Neural crest cell (in vitro differentiated cells): ENCODE data around the gene PTPRM. TPM values are rescaled to one million over a fixed set of nuclear protein-coding genes. Genes with fewer than 3 reads are reported as not detected.

Experiments
- DNase-seq: peaks from one replicate; pipeline ENCODE4 v3.0.0; 2021; ENCODE audit warnings: low read depth, mixed read lengths, low spot score
- H3K27ac Mint-ChIP-seq: one replicate; pipeline ENCODE4 v1.8.0; 2021; ENCODE audit warnings: mild to moderate bottlenecking, mixed read lengths; ENCODE audit not compliant: unreplicated experiment
- H3K27me3 Mint-ChIP-seq: 2 replicates; pipeline ENCODE4 v1.8.0; 2021; ENCODE audit warnings: low read depth, mild to moderate bottlenecking, mixed read lengths
- H3K36me3 Mint-ChIP-seq: 2 replicates; pipeline ENCODE4 v1.8.0; 2021; ENCODE audit warnings: low read depth, mild to moderate bottlenecking, mixed read lengths
- H3K4me1 Mint-ChIP-seq: 2 replicates; pipeline ENCODE4 v1.8.0; 2021; ENCODE audit warnings: mixed read lengths
- H3K4me3 Mint-ChIP-seq: one replicate; pipeline ENCODE4 v1.8.0; 2021; ENCODE audit warnings: mild to moderate bottlenecking, mixed read lengths
- H3K9me3 Mint-ChIP-seq: 2 replicates; pipeline ENCODE4 v1.8.0; 2021; ENCODE audit warnings: mixed read lengths
- total RNA-seq: library from RNA; stranded (reverse); gene quantifications from 2 replicates; pipeline ENCODE4 v1.2.1, GENCODE V29; 2021
- TF ChIP-seq, protein P1 (sequence below): fragments of 200-600 bp; sonication (generic); conservative IDR thresholded peaks from 2 replicates; pipeline ENCODE4 v1.5.0; 2021; ENCODE audit warnings: antibody characterized with exemption, mild to moderate bottlenecking

Gene PTPRM
- total RNA-seq, 1 donor from 2014 or later: 7.7 TPM

DNA sequence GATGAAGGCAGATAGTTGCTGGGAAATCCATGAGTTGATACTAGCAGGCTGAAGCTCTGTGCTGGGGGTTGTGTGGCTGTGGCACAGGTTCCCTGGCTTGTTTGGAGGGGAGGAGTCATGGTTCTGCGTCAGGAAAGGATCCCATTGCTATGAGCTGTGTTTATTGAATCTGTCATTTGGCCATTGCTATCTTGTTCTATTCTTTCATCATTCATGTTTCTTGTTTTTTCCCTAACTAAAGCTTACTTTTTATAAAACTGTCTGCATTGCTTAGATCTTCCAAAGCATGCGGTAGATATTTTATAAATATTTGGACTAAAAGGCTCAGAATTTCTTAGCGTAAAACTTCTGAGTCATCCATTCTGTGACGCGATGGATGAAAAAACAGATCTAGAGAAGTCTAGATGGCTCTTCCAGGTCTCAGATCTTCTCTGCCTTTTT, 335.3 kb downstream of the PTPRM start:
- H3K27me3 Mint-ChIP-seq: no peaks in the 10 kb centered on the region
- H3K27ac Mint-ChIP-seq: no peak overlapping the region
- peaks cover 3% of the 10 kb centered on the region for H3K9me3 Mint-ChIP-seq
- no peak for DNase-seq
- H3K4me1 Mint-ChIP-seq: no peaks in the 10 kb centered on the region
- no peaks in the 10 kb centered on the region for H3K36me3 Mint-ChIP-seq
- no peak overlapping the region for H3K4me3 Mint-ChIP-seq
- TF ChIP-seq, protein P1, sequence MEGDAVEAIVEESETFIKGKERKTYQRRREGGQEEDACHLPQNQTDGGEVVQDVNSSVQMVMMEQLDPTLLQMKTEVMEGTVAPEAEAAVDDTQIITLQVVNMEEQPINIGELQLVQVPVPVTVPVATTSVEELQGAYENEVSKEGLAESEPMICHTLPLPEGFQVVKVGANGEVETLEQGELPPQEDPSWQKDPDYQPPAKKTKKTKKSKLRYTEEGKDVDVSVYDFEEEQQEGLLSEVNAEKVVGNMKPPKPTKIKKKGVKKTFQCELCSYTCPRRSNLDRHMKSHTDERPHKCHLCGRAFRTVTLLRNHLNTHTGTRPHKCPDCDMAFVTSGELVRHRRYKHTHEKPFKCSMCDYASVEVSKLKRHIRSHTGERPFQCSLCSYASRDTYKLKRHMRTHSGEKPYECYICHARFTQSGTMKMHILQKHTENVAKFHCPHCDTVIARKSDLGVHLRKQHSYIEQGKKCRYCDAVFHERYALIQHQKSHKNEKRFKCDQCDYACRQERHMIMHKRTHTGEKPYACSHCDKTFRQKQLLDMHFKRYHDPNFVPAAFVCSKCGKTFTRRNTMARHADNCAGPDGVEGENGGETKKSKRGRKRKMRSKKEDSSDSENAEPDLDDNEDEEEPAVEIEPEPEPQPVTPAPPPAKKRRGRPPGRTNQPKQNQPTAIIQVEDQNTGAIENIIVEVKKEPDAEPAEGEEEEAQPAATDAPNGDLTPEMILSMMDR: no peak

GRCh38 chr18:7904529-7904928, 337.4 kb downstream of the PTPRM start:
- Mint-ChIP-seq H3K4me3 (no peak overlapping the region), H3K36me3 (no peaks in the 10 kb centered on the region), H3K27ac (no peak overlapping the region), H3K4me1 (no peaks in the 10 kb centered on the region), H3K27me3 (no peaks in the 10 kb centered on the region), H3K9me3 (peaks cover 3% of the 10 kb centered on the region)
- TF ChIP-seq, protein P1: no peak
- no peak for DNase-seq

DNA sequence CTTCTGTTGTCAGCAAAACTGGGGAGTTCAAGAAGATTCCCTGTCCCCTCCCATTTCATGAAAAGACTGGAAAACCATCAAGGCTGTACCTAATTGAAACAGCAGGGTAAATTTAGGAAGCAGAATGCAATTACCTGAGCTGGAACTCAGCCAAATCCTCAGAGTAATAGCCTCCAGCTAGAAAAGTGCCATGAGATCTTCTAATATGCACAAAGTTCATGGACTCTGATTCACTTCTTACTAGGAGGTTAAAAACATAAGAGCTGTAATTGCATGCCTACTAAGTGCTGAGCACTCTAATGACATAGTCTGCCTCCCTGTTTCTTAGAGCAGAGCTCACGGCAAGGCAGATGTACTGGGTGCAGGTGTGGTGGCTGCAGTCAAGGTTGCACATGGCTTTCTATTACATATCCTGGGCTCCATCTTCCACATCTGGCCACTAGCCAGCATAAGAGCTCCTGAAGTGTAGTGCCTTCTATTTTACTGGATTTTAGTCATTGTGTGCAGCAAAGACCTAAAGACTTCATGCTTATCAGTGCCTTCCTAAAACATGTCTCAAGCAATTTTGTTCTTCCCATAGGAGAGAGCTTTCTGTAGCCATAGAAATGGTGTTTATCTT, 341.7 kb downstream of the PTPRM start:
- TF ChIP-seq, protein P1: no peak
- Mint-ChIP-seq H3K4me1 (no peaks in the 10 kb centered on the region), H3K36me3 (no peaks in the 10 kb centered on the region), H3K27ac (no peak overlapping the region), H3K4me3 (no peak overlapping the region), H3K9me3 (peaks cover 7% of the 10 kb centered on the region), H3K27me3 (no peaks in the 10 kb centered on the region)
- DNase-seq: no peak

GRCh38 chr18:7914834-7915670, 347.9 kb downstream of the PTPRM start:
- H3K36me3 Mint-ChIP-seq: no peaks in the 10 kb centered on the region
- H3K27ac Mint-ChIP-seq: no peak overlapping the region
- no peak for DNase-seq
- H3K4me3 Mint-ChIP-seq: no peak overlapping the region
- TF ChIP-seq, protein P1: no peak
- H3K27me3 Mint-ChIP-seq: no peaks in the 10 kb centered on the region
- H3K9me3 Mint-ChIP-seq: peaks cover 6% of the 10 kb centered on the region
- H3K4me1 Mint-ChIP-seq: no peaks in the 10 kb centered on the region

- TF ChIP-seq, protein P1: no peak
- H3K4me1 Mint-ChIP-seq: no peaks in the 10 kb centered on the region
- DNase-seq: no peak
- H3K27ac Mint-ChIP-seq: no peak overlapping the region
- no peaks in the 10 kb centered on the region for H3K27me3 Mint-ChIP-seq
- H3K4me3 Mint-ChIP-seq: no peak overlapping the region
- peaks cover 9% of the 10 kb centered on the region for H3K9me3 Mint-ChIP-seq
- H3K36me3 Mint-ChIP-seq: peaks cover 5% of the 10 kb centered on the region
Observed at GRCh38 chr18:7918701-7919100, 351.6 kb downstream of the PTPRM start.
